Testis (tissue), 2 donors: ENCODE results near the gene ANKRD31.

Experiments
- CTCF ChIP-seq, 3 experiments: fragments of 450-650 bp in 2 of 3; fragments of 200-600 bp in 1 of 3; sonication (generic) in 1 of 3; IDR thresholded peaks; one replicate each; pipeline ENCODE4 v1.5.1; 2016 to 2019; ENCODE audit warnings: antibody characterized with exemption in 3 of 3, mild to moderate bottlenecking in 2 of 3, moderate library complexity in 1 of 3
- POLR2A ChIP-seq: fragments of 450-650 bp; IDR thresholded peaks from one replicate; pipeline ENCODE4 v1.6.1; 2017; ENCODE audit warnings: antibody characterized with exemption, mild to moderate bottlenecking, moderate library complexity

DNA sequence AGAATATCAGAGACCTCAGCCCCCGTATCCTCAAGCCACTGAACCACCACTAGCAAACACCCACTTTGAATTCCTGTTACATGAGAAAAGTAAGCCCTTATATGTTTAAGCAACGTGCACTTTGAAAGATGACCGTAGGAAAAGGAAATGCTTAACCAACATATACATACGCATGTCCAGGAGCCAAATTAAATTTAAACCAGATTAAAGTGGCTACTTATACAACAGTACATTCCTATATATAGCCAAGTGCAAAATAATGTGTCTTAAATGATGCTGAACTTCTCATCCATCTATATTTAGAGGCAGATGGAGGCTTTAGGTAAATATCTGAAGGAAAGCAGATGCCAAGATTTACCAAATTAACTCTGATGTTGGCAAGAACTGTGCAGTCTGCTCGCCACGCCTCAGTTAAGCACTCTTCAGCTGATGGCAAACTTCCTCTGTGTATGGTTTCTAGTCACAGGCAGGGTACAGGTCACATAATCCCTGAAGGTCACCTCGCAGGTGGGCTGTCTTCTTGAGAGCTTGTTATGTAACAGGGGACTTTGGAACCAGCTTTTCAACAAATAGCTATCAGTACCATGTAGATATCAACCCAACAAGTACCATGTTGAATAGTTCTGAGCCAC is 192.9 kb downstream of the ANKRD31 start:
- TF ChIP-seq CTCF (IDR thresholded peaks at IDR 0.05) (no peak), POLR2A (no peak)
